Stimulated activated memory B cell treated with anti-CD40 and anti-IgM and Interleukin-4, amounts not matched to agents 10 μg/mL and 1 μg/mL and 100 μg/mL, for 72 hours (primary cell): ENCODE measurements around the gene RNF144A.
"Not testable (repeated sequence)": the region's sequence is repeated elsewhere in the genome, so short reads cannot be mapped to it uniquely, and the experiment has no call there.

Source experiments
- ATAC-seq: fragments of 150-1000 bp; cut with Tn5 transposase; 2 replicates; pipeline ENCODE4 v1.10.0; 2021
- H3K27ac Mint-ChIP-seq: one replicate; pipeline ENCODE4 v1.8.0; 2022; ENCODE audit warnings: mild to moderate bottlenecking, mixed read lengths
- H3K27me3 Mint-ChIP-seq: one replicate; pipeline ENCODE4 v1.8.0; 2022; ENCODE audit warnings: mixed read lengths
- H3K36me3 Mint-ChIP-seq: one replicate; pipeline ENCODE4 v1.8.0; 2022; ENCODE audit warnings: mixed read lengths
- H3K4me1 Mint-ChIP-seq: one replicate; pipeline ENCODE4 v1.8.0; 2022; ENCODE audit warnings: mixed read lengths
- H3K4me3 Mint-ChIP-seq: one replicate; pipeline ENCODE4 v1.8.0; 2022; ENCODE audit warnings: mild to moderate bottlenecking, moderate library complexity, mixed read lengths
- H3K9me3 Mint-ChIP-seq: one replicate; pipeline ENCODE4 v1.8.0; 2022; ENCODE audit warnings: mixed read lengths

Gene RNF144A

DNA sequence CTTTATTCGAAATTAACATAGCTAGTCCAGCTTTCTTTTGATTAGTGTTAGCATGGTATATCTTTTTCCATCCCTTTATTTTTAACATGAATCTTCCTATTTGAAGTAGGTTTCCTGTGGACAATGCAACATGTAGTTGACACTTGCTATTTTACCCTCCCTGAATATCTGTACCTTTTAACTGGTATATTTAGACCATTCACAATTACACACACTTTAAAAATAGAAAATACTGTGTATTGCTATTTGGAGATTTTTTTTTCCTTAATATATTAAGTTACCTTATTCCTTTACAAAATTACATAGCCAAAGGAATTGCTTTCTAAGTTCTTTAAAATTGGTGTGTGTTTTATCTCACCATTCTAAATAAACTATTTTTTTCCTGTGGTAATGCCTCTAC, 15.0 kb downstream of the RNF144A start:
- H3K4me3 Mint-ChIP-seq: no peak overlapping the region
- ATAC-seq: no peak
- H3K36me3 Mint-ChIP-seq: peaks cover 10% of the 10 kb centered on the region
- no peaks in the 10 kb centered on the region for H3K27me3 Mint-ChIP-seq
- H3K9me3 Mint-ChIP-seq: peaks cover 10% of the 10 kb centered on the region
- H3K4me1 Mint-ChIP-seq: peaks cover 10% of the 10 kb centered on the region
- H3K27ac Mint-ChIP-seq: no peak overlapping the region

DNA sequence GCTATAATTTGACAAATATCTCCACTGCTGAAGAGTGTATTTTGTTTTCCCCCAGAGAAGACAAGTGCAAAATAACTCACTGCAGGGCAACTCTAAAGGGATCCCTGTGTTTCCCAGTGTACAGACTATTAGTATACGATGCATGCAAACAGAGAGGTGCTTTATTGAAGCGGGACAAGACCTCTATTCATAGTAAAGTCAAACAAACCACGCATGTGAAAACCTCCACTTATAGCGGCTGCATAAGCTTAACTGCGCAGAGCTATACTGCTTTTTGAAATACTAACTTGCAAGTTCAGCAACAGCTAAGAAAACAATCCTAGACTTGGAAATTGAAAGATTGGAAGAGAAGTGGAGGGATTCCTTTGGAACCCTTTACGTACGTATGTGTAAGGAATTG, 15.6 kb downstream of the RNF144A start:
- no peak overlapping the region for H3K4me3 Mint-ChIP-seq
- H3K27me3 Mint-ChIP-seq: no peaks in the 10 kb centered on the region
- no peak overlapping the region for H3K27ac Mint-ChIP-seq
- peaks cover 10% of the 10 kb centered on the region for H3K9me3 Mint-ChIP-seq
- H3K4me1 Mint-ChIP-seq: peaks cover 10% of the 10 kb centered on the region
- peaks cover 10% of the 10 kb centered on the region for H3K36me3 Mint-ChIP-seq
- no peak for ATAC-seq

- no peak overlapping the region for H3K27ac Mint-ChIP-seq
- peaks cover under 1% of the 10 kb centered on the region for H3K36me3 Mint-ChIP-seq
- H3K27me3 Mint-ChIP-seq: no peaks in the 10 kb centered on the region
- H3K4me1 Mint-ChIP-seq: peaks cover 10% of the 10 kb centered on the region
- H3K4me3 Mint-ChIP-seq: no peak overlapping the region
- peaks cover 10% of the 10 kb centered on the region for H3K9me3 Mint-ChIP-seq
- ATAC-seq: no peak
These were observed 16.7 kb downstream of the RNF144A start for GRCh38 chr2:6933911-6934310.

- Mint-ChIP-seq H3K4me1 (peaks cover 10% of the 10 kb centered on the region), H3K9me3 (peaks cover 10% of the 10 kb centered on the region), H3K36me3 (no peaks in the 10 kb centered on the region), H3K27ac (no peak overlapping the region), H3K27me3 (no peaks in the 10 kb centered on the region), H3K4me3 (no peak overlapping the region)
- no peak for ATAC-seq
These were observed 17.1 kb downstream of the RNF144A start for GRCh38 chr2:6934345-6934744.

DNA sequence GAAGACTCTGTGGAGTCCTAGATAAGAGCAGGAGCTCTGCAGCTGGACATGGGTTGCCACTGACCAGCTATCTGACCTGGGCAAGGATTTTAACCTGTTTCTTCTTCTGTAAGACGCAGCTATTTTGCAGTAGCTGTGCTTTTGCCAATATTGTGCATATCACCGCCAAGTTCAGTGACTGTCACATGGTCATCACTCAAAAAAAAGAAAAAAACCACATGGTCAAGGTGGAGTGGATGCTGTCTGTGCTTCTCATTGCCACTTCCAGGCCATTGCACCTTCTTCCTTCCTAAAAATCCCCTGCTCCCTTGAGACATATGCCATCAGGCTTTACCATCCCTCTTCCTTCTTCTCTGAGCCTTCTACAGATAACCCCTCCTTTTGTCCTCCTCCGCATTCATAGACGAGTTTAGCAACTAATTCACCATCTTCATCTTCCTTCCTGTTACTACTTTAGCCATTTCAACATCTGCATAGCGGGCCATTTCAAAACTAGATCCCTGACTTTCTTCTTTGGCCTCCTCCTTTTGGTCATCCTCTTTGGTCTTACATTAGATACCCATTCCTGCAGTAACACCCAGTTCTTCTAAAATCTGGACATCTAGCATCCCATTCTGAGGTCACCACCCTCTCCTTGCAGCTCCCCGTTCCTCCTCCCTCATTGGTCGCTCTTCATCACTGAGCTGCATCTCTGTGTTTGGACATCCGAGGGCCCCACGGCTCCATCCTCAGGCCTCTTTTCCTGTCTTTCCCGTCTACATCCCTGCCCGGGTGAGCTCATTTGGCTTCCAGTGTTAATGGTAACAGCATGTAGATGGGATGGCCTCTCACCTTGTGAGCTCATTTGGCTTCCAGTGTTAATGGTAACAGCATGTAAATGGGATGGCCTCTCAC, 17.8 kb downstream of the RNF144A start:
- H3K27me3 Mint-ChIP-seq: no peaks in the 10 kb centered on the region
- H3K4me3 Mint-ChIP-seq: no peak overlapping the region
- no peak for ATAC-seq
- H3K36me3 Mint-ChIP-seq: no peaks in the 10 kb centered on the region
- no peak overlapping the region for H3K27ac Mint-ChIP-seq
- H3K9me3 Mint-ChIP-seq: peaks cover 10% of the 10 kb centered on the region
- H3K4me1 Mint-ChIP-seq: peaks cover 10% of the 10 kb centered on the region

GRCh38 chr2:6935652-6936020, 18.4 kb downstream of the RNF144A start:
- peaks cover 10% of the 10 kb centered on the region for H3K4me1 Mint-ChIP-seq
- not testable (repeated sequence) for ATAC-seq, H3K36me3 Mint-ChIP-seq, H3K27me3 Mint-ChIP-seq, H3K27ac Mint-ChIP-seq, H3K4me3 Mint-ChIP-seq
- peaks cover 10% of the 10 kb centered on the region for H3K9me3 Mint-ChIP-seq

DNA sequence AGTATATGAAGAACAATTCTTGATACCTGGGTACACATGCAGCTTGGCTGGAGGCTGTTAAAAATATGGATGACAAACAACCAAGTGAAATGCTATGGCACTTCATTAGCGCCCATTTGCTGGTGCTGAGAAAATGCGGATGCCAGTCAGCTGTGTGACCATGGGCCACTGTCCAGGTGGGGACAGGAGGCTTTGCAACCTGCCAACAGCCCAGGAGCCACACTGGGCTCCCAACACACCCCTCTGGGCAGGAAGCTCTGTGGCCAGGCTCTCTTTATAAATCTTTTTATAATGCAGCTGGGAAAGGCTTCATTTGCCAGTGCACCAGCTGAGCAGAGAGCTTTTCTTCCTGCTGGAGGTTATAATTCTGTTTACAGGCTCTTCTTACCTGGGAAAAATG, 19.9 kb downstream of the RNF144A start:
- Mint-ChIP-seq H3K36me3 (peaks cover 10% of the 10 kb centered on the region), H3K4me3 (no peak overlapping the region), H3K27ac (no peak overlapping the region), H3K27me3 (no peaks in the 10 kb centered on the region), H3K4me1 (peaks cover 10% of the 10 kb centered on the region), H3K9me3 (peaks cover 5% of the 10 kb centered on the region)
- no peak for ATAC-seq

- no peak overlapping the region for H3K27ac Mint-ChIP-seq
- peaks cover 13% of the 10 kb centered on the region for H3K36me3 Mint-ChIP-seq
- ATAC-seq: no peak
- H3K4me1 Mint-ChIP-seq: peaks cover 10% of the 10 kb centered on the region
- H3K4me3 Mint-ChIP-seq: no peak overlapping the region
- H3K27me3 Mint-ChIP-seq: no peaks in the 10 kb centered on the region
- H3K9me3 Mint-ChIP-seq: peaks cover 5% of the 10 kb centered on the region
These were observed 20.4 kb downstream of the RNF144A start for GRCh38 chr2:6937582-6937981.

- Mint-ChIP-seq H3K9me3 (peaks cover 5% of the 10 kb centered on the region), H3K27me3 (no peaks in the 10 kb centered on the region), H3K27ac (no peak overlapping the region), H3K4me3 (no peak overlapping the region), H3K36me3 (peaks cover 24% of the 10 kb centered on the region), H3K4me1 (peaks cover 10% of the 10 kb centered on the region)
- no peak for ATAC-seq
These were observed 21.9 kb downstream of the RNF144A start for GRCh38 chr2:6939071-6939470.

GRCh38 chr2:6940820-6941219, 23.6 kb downstream of the RNF144A start:
- no peak for ATAC-seq
- no peaks in the 10 kb centered on the region for H3K27me3 Mint-ChIP-seq
- no peak overlapping the region for H3K27ac Mint-ChIP-seq
- H3K4me3 Mint-ChIP-seq: no peak overlapping the region
- peaks cover 9% of the 10 kb centered on the region for H3K4me1 Mint-ChIP-seq
- peaks cover 24% of the 10 kb centered on the region for H3K36me3 Mint-ChIP-seq
- no peaks in the 10 kb centered on the region for H3K9me3 Mint-ChIP-seq

DNA sequence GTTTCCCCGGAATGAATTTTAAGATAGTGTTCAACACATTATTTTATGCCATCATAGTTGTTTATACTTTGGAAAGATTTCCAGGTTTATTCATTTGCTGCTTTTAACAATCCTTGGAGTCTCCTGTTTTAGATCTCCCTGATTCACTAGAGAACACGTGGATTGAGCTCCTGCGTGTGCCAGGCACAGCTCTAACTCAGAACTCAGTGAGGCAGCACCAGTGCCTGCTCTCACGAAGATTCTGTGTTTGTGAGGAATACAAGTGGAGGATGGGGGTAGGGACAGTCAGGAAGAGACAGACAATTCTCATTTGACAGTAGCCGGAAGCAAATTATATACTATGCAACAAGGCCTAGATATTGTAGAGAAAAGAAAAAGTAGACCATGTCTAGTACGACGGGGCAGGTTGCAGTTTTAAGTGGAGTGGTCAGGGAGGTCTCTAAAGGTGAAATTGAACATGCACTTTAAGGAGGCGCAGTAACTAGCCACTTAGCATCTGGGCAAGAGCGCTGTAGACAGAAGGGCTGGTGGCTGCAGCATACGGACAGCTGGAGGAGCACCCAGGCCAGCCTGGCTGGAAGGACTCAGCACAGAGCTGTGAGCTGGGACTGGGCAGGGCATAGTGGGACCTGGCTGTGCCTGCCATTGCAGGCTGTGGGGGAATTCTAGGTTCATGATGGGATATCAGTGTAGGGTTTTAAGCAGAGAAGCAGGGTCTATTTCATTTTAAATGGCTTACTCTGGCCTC, 24.3 kb downstream of the RNF144A start:
- Mint-ChIP-seq H3K27ac (no peak overlapping the region), H3K36me3 (peaks cover 24% of the 10 kb centered on the region), H3K4me1 (peaks cover 11% of the 10 kb centered on the region), H3K9me3 (no peaks in the 10 kb centered on the region), H3K27me3 (no peaks in the 10 kb centered on the region), H3K4me3 (no peak overlapping the region)
- ATAC-seq: no peak

DNA sequence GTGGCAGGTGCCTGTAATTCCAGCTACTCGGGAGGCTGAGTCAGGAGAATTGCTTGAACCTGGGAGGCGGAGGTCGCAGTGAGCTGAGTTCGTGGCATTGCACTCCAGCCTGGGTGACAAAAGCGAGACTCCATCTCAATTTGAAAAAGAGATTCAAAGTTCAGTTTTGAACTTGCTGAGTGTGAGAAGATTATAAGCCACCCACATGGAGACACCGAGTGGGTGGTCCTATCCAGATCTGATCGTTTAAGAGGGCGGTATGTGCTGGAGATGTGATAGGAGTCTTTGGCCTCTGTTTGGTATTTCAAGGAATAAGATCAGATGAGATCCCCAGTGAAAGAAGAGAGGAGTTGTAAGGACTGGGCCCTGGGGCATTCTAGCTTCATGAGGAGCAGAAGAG, 25.6 kb downstream of the RNF144A start:
- H3K27me3 Mint-ChIP-seq: no peaks in the 10 kb centered on the region
- H3K9me3 Mint-ChIP-seq: no peaks in the 10 kb centered on the region
- H3K36me3 Mint-ChIP-seq: peaks cover 24% of the 10 kb centered on the region
- peaks cover 11% of the 10 kb centered on the region for H3K4me1 Mint-ChIP-seq
- no peak overlapping the region for H3K4me3 Mint-ChIP-seq
- peak overlapping the region; percentile 18 for H3K27ac Mint-ChIP-seq
- no peak for ATAC-seq

DNA sequence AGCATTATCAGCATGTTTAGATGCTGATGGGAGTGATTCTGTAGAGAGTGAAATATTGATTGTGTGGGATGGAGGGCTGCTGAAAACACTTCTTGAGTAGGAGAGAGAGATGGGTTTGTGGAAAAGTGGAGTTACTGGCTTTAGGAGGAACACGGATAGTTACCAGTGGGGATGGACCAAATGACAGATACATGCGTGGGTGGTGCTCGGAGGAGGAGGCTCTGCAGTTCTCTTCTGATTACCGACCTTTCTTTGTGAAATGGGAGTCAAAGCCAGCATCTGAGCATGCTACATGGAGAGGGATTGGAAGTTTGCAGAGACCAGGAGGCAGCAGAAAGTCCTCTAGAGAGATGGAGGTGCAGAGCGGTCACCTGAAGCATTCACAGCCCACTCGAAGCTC, 26.3 kb downstream of the RNF144A start:
- Mint-ChIP-seq H3K4me3 (no peak overlapping the region), H3K9me3 (no peaks in the 10 kb centered on the region), H3K27me3 (no peaks in the 10 kb centered on the region), H3K27ac (peak overlapping the region; percentile 18), H3K36me3 (peaks cover 24% of the 10 kb centered on the region), H3K4me1 (peaks cover 11% of the 10 kb centered on the region)
- ATAC-seq: no peak

DNA sequence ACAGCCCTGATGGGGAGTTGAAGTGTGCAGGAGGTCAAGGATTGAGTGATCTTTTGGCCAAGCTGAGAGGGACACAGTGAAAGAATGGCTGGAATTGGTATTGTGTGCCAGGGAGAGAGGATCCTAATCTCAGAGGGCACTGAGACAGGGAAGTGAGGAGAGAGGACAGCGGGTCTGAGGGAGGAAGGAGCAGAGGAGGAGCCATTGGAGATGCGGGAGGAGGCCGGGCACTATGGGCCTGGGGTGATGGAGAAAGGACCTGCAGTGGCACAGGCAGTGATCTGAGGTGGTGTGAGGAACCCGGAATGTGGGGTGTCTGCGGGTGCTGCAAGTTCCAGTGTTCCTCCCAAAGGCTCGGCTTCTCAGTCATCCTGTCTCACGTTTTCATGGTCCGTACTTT, 26.8 kb downstream of the RNF144A start:
- H3K27me3 Mint-ChIP-seq: no peaks in the 10 kb centered on the region
- H3K4me3 Mint-ChIP-seq: no peak overlapping the region
- peaks cover 11% of the 10 kb centered on the region for H3K4me1 Mint-ChIP-seq
- H3K36me3 Mint-ChIP-seq: peaks cover 24% of the 10 kb centered on the region
- H3K9me3 Mint-ChIP-seq: no peaks in the 10 kb centered on the region
- ATAC-seq: no peak
- no peak overlapping the region for H3K27ac Mint-ChIP-seq

DNA sequence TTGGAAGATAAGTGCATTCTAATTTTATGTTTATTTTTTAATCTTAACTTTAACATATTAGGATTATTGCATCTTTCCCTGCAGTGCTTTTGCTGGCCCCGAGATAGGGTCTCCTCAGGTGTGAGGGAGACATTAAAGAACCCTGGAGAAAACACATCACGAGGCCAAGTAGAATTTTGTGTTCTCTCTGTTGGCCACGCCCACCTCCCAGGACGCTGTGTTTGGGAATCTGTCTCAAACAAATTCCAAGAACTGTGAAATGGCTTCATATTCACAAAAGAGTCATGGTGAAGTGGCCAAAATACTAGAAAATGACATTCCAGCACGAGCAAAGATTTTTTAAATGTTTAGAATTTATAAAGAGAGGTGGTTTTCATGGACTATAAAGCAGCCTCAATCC, 27.3 kb downstream of the RNF144A start:
- no peak overlapping the region for H3K4me3 Mint-ChIP-seq
- H3K27me3 Mint-ChIP-seq: no peaks in the 10 kb centered on the region
- no peak for ATAC-seq
- peaks cover 11% of the 10 kb centered on the region for H3K4me1 Mint-ChIP-seq
- H3K36me3 Mint-ChIP-seq: peaks cover 24% of the 10 kb centered on the region
- no peak overlapping the region for H3K27ac Mint-ChIP-seq
- no peaks in the 10 kb centered on the region for H3K9me3 Mint-ChIP-seq
